Kidney (tissue), 14 donors: ENCODE measurements around the gene CHD1. TPM values are rescaled to one million over a fixed set of nuclear protein-coding genes. Genes with fewer than 3 reads are reported as not detected.

Experiments
- DNase-seq, 5 donors: peaks; one replicate each; pipeline ENCODE4 v3.0.0-alpha.2; 2013 to 2020
- FAIRE-seq: peaks from 2 replicates; lab custom pipeline; 2012; peaks lifted over from hg19 to GRCh38; lab: Jason Lieb, UNC
- H3K27ac ChIP-seq, 2 donors: one replicate each; pipeline ENCODE4 v1.7.0; 2013; ENCODE audit warnings: low read depth in 2 of 2, low read length in 2 of 2, inconsistent platforms in 1 of 2
- H3K27me3 ChIP-seq: one replicate; pipeline ENCODE4 v1.7.1; 2013; ENCODE audit warnings: low read length, inconsistent platforms; ENCODE audit not compliant: control insufficient read depth, insufficient read depth
- H3K36me3 ChIP-seq, 3 donors: one replicate each; pipeline versions ENCODE4 v1.7.0 to v1.7.1; 2013; ENCODE audit warnings: low read length in 3 of 3, control low read depth in 1 of 3, inconsistent platforms in 1 of 3; ENCODE audit not compliant: insufficient read depth in 3 of 3, control insufficient read depth in 2 of 3
- H3K4me1 ChIP-seq, 3 donors: one replicate each; pipeline versions ENCODE4 v1.7.0 to v1.7.1; 2013; ENCODE audit warnings: low read length in 3 of 3, inconsistent platforms in 1 of 3, low read depth in 1 of 3; ENCODE audit not compliant: control insufficient read depth in 2 of 3, insufficient read depth in 2 of 3
- H3K4me3 ChIP-seq, 3 donors: one replicate each; pipeline versions ENCODE4 v1.7.0 to v1.8.1; 2013; ENCODE audit warnings: low read length in 3 of 3, control low read depth in 1 of 3, inconsistent platforms in 1 of 3
- H3K9ac ChIP-seq, 3 donors: one replicate each; pipeline versions ENCODE4 v1.7.0 to v1.7.1; 2013; ENCODE audit warnings: low read length in 3 of 3, control low read depth in 1 of 3, inconsistent platforms in 1 of 3
- H3K9me3 ChIP-seq, 3 donors: one replicate each; pipeline versions ENCODE4 v1.7.0 to v1.7.1; 2013; ENCODE audit warnings: low read length in 3 of 3, control low read depth in 1 of 3, inconsistent platforms in 1 of 3; ENCODE audit not compliant: control insufficient read depth in 2 of 3, insufficient read depth in 1 of 3
- CTCF ChIP-seq: IDR thresholded peaks from 3 replicates; pipeline ENCODE4 v1.5.1; 2012; ENCODE audit warnings: mild to moderate bottlenecking, moderate library complexity, borderline replicate concordance; ENCODE audit not compliant: insufficient read depth; ENCODE audit errors: extremely low read depth
- intact Hi-C: fragments of 100-400 bp; cut with DNase I; formaldehyde crosslinking; loops from one replicate; pipeline ENCODE4 v1.11.1; 2022
- polyA plus RNA-seq: library from polyadenylated mRNA; stranded (reverse); fragments of 350-450 nt; fragmentation: Illumina TruSeq; extraction: RNeasy Lipid Tissue Mini Kit (QIAGEN cat#74804); gene quantifications from one replicate; pipeline ENCODE4 v1.2.3, GENCODE V29; 2014; ENCODE audit warnings: low read depth, low replicate concordance; ENCODE audit not compliant: insufficient read depth
- total RNA-seq: library from RNA; stranded (reverse); fragmentation: NEBNext Ultra II Directional; extraction: Animal tissue kit (Norgen Biotek cat#: 25700); gene quantifications from one replicate; pipeline ENCODE4 v1.2.1, GENCODE V29; 2021
- donor health status: control.
- donor health status: control.
- donor health status: control.
- donor health status: control.
- donor health status: control.
- donor health status: DM: yes; HTN: yes; CAD: no.
- donor health status: Normal renal cell carcinoma (clear cell type).

CHD1 gene
- total and polyA plus RNA-seq, 2 donors from 2014 or later = 7.1 to 40.4 TPM

GRCh38 chr5:98975682-98976407 is 47.0 kb upstream of the CHD1 start:
- no peak for TF ChIP-seq CTCF
- no peak overlapping the region for H3K27ac ChIP-seq
- H3K27me3 ChIP-seq = no peaks in the 10 kb centered on the region
- H3K4me1 ChIP-seq = no peaks in the 10 kb centered on the region
- no peaks in the 10 kb centered on the region for H3K36me3 ChIP-seq
- no peak overlapping the region for H3K4me3 ChIP-seq
- intact Hi-C loops = no loop called here
- DNase-seq (no peak), FAIRE-seq (no peak)
- no peak overlapping the region for H3K9ac ChIP-seq
- no peaks in the 10 kb centered on the region for H3K9me3 ChIP-seq

GRCh38 chr5:98975223-98975622 is 46.4 kb upstream of the CHD1 start:
- TF ChIP-seq CTCF = no peak
- H3K36me3 ChIP-seq = no peaks in the 10 kb centered on the region
- no peaks in the 10 kb centered on the region for H3K4me1 ChIP-seq
- no peak for DNase-seq
- no peak overlapping the region for H3K9ac ChIP-seq
- H3K27me3 ChIP-seq = no peaks in the 10 kb centered on the region
- H3K27ac ChIP-seq = no peak overlapping the region
- no peak overlapping the region for H3K4me3 ChIP-seq
- no peaks in the 10 kb centered on the region for H3K9me3 ChIP-seq
- intact Hi-C loops = no loop called here
- no peak for FAIRE-seq

GRCh38 chr5:98969400-98969799 is 40.6 kb upstream of the CHD1 start:
- H3K4me3 ChIP-seq = no peak overlapping the region
- H3K9ac ChIP-seq = no peak overlapping the region
- intact Hi-C loops = no loop called here
- no peak overlapping the region for H3K27ac ChIP-seq
- H3K27me3 ChIP-seq = no peaks in the 10 kb centered on the region
- FAIRE-seq (no peak), DNase-seq (no peak)
- H3K9me3 ChIP-seq = peaks cover 0 to 3% (median 0%) of the 10 kb centered on the region in 3 donors
- H3K36me3 ChIP-seq = no peaks in the 10 kb centered on the region
- no peaks in the 10 kb centered on the region for H3K4me1 ChIP-seq
- TF ChIP-seq CTCF = no peak
